ENCODE measurements around the gene RGS5. TPM values are rescaled to one million over a fixed set of nuclear protein-coding genes. Genes with fewer than 3 reads are reported as not detected.
"Not testable (repeated sequence)": the region's sequence is repeated elsewhere in the genome, so short reads cannot be mapped to it uniquely, and the experiment has no call there.

The RGS5 gene
- total RNA-seq: 6.9 TPM

- DNase-seq (ENCODE audit: low spot score in 2 of 2) (no peak), FAIRE-seq (no peak)
Measured at GRCh38 chr1:163202833-163203451, at the start of gene RGS5. Gene RGS5, minus strand, starts transcription at chr1:163202916. Its CDS starts 81 bp downstream, at chr1:163202835.

- FAIRE-seq (no peak), DNase-seq (ENCODE audit: low spot score in 2 of 2) (no peak)
Measured at GRCh38 chr1:163250382-163250974, 47.8 kb upstream of the RGS5 start.

GRCh38 chr1:163248064-163248463, 45.3 kb upstream of the RGS5 start:
- DNase-seq (ENCODE audit: low spot score in 2 of 2) (no peak), FAIRE-seq (no peak)

- DNase-seq (ENCODE audit: low spot score in 2 of 2); FAIRE-seq: not testable (repeated sequence)
Measured at GRCh38 chr1:163244648-163245047, 41.9 kb upstream of the RGS5 start.

GRCh38 chr1:163241746-163242145, 39.0 kb upstream of the RGS5 start:
- FAIRE-seq: no peak
- DNase-seq (ENCODE audit: low spot score in 2 of 2): no peak

- DNase-seq (ENCODE audit: low spot score in 2 of 2): no peak
- no peak for FAIRE-seq
Measured at GRCh38 chr1:163240705-163241104, 38.0 kb upstream of the RGS5 start.

- FAIRE-seq; DNase-seq (ENCODE audit: low spot score in 2 of 2): not testable (repeated sequence)
Measured at GRCh38 chr1:163233643-163234042, 30.9 kb upstream of the RGS5 start.

GRCh38 chr1:163231385-163231784, 28.7 kb upstream of the RGS5 start:
- FAIRE-seq (no peak), DNase-seq (ENCODE audit: low spot score in 2 of 2) (no peak)

- no peak for DNase-seq (ENCODE audit: low spot score in 2 of 2)
- FAIRE-seq: no peak
Measured at GRCh38 chr1:163230827-163231226, 28.1 kb upstream of the RGS5 start.

- not testable (repeated sequence) for FAIRE-seq; DNase-seq (ENCODE audit: low spot score in 2 of 2)
Measured at GRCh38 chr1:163228271-163228670, 25.6 kb upstream of the RGS5 start.

- FAIRE-seq (no peak), DNase-seq (ENCODE audit: low spot score in 2 of 2) (no peak)
Measured at GRCh38 chr1:163227126-163227525, 24.4 kb upstream of the RGS5 start.

GRCh38 chr1:163213626-163214025, 10.9 kb upstream of the RGS5 start:
- DNase-seq (ENCODE audit: low spot score in 2 of 2): no peak
- no peak for FAIRE-seq

GRCh38 chr1:163211667-163212066, 9.0 kb upstream of the RGS5 start:
- DNase-seq (ENCODE audit: low spot score in 2 of 2) (no peak), FAIRE-seq (no peak)

- no peak for DNase-seq (ENCODE audit: low spot score in 2 of 2)
- FAIRE-seq: no peak
Measured at GRCh38 chr1:163205513-163205912, 2.8 kb upstream of the RGS5 start.

- DNase-seq (ENCODE audit: low spot score in 2 of 2): no peak
- no peak for FAIRE-seq
Measured at GRCh38 chr1:163203561-163203960, 845 bp upstream of the RGS5 start.

GRCh38 chr1:163201906-163202305, 810 bp downstream of the RGS5 start:
- DNase-seq (ENCODE audit: low spot score in 2 of 2): no peak
- no peak for FAIRE-seq

- DNase-seq (ENCODE audit: low spot score in 2 of 2) (no peak), FAIRE-seq (no peak)
Measured at GRCh38 chr1:163197022-163197421, 5.7 kb downstream of the RGS5 start.

GRCh38 chr1:163196449-163196787, 6.3 kb downstream of the RGS5 start:
- FAIRE-seq (no peak), DNase-seq (ENCODE audit: low spot score in 2 of 2) (no peak)

GRCh38 chr1:163195728-163196448, 6.8 kb downstream of the RGS5 start:
- FAIRE-seq (no peak), DNase-seq (ENCODE audit: low spot score in 2 of 2) (no peak)

GRCh38 chr1:163191301-163191700, 11.4 kb downstream of the RGS5 start:
- DNase-seq (ENCODE audit: low spot score in 2 of 2) (no peak), FAIRE-seq (no peak)

- no peak for FAIRE-seq
Measured at GRCh38 chr1:163188947-163189346, 13.8 kb downstream of the RGS5 start.

GRCh38 chr1:163187849-163188248, 14.9 kb downstream of the RGS5 start:
- FAIRE-seq: no peak

More at GRCh38 chr1:163188947-163189346, 13.8 kb downstream of the RGS5 start:
- DNase-seq (ENCODE audit: low spot score in 2 of 2): no peak

More at GRCh38 chr1:163187849-163188248, 14.9 kb downstream of the RGS5 start:
- DNase-seq (ENCODE audit: low spot score in 2 of 2): no peak

Measured in frontal cortex (tissue), 4 donors.